GM20000 (cell line): ENCODE data around the gene AFG3L2.

Experiments used
- DNase-seq: peaks from one replicate; pipeline ENCODE4 v3.0.0; 2012; ENCODE audit warnings: low spot score
- TF ChIP-seq, protein P1 (sequence below): IDR thresholded peaks from 2 replicates; pipeline ENCODE4 v1.5.1; 2012; ENCODE audit warnings: mild to moderate bottlenecking, control low read depth; ENCODE audit errors: extremely low read depth, missing control alignments

AFG3L2 gene

DNA sequence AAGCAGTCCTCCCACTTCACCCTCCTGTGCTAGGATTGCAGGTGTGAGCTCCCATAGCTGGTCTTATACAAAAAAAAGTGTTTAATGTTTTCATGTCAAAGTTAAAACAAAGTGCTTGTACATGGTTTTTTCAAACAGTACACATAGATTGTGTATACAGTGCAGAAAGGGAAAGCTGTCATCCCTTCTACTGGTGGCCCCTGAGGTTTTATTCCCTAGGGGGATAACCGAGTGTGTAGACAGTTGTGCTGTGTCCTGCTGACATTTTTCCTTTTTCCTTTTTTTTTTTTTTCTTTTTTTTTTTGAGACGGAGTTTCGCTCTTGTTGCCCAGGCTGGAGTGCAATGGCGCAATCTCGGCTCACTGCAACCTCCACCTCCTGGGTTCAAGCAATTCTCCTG lies 58.2 kb downstream of the AFG3L2 start:
- TF ChIP-seq, protein P1, sequence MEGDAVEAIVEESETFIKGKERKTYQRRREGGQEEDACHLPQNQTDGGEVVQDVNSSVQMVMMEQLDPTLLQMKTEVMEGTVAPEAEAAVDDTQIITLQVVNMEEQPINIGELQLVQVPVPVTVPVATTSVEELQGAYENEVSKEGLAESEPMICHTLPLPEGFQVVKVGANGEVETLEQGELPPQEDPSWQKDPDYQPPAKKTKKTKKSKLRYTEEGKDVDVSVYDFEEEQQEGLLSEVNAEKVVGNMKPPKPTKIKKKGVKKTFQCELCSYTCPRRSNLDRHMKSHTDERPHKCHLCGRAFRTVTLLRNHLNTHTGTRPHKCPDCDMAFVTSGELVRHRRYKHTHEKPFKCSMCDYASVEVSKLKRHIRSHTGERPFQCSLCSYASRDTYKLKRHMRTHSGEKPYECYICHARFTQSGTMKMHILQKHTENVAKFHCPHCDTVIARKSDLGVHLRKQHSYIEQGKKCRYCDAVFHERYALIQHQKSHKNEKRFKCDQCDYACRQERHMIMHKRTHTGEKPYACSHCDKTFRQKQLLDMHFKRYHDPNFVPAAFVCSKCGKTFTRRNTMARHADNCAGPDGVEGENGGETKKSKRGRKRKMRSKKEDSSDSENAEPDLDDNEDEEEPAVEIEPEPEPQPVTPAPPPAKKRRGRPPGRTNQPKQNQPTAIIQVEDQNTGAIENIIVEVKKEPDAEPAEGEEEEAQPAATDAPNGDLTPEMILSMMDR: no peak
- DNase-seq: no peak

DNA sequence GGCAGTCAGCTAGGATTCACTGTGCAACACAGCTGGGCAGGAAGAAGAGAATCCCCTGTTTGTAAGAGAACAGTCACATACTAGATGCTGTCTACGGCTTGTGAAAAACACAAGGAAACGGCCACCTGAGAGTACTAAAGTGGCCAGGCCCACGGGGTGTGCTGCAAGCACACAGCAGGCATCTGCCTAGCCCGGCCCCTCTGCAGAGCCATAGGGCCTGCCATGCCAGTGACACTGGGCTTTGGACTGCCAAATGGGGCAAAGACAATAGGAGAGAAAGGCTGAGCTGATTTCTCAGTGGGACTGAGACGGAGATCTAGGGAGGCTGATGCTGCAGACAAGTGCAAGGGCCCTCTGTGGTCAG lies 58.7 kb downstream of the AFG3L2 start:
- no peak for DNase-seq
- TF ChIP-seq, protein P1: no peak

DNA sequence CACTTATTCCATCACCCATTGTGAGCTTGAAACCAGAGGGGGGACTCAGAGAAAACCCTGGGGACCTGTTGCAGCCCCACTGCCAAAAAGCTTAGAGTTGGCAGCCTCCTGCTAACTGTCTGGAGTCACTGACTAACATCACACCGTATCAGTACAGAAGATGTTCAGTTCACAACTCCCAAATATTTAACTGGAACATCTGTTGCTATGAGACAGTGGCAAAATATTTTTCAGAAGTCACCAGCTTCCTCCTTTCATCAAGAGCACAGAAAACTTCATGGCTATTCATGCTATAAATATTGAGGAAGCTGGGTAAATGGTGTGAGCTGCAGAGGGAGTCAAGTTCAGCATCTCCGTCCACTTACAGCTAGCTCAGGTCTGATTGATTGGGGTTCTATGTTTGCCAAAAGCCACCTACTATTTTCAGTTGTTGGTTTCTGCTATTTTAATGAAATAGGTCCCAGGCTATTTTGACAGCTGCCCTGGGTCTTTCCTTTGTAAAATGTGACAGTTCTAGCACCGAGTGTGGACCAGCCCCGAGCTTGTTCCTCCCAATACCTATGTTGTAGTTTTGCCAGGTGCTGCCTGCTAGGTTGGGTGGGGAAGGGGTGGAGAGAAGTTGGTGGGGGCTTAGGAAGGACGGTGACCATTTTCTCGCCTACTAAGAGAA lies 59.2 kb downstream of the AFG3L2 start:
- DNase-seq: no peak

DNA sequence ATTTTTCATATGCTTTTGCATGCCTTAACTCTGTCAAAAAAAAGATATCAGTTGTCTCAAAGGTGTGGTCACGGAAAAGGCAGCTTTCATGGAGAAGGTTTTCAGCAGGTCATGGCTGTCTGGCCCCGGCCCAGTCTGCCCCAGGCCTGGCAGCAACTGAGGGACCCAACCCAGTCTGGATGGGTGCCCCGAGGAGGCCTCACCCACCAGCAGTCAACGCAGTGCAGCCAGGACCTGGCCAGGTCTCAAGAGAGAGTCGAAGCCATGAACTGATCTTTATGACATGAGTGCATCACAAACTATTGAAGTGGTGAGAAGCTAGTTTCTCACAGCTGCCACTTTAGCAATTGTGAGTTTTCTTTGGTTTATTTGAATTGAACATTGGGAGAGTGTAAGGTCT lies 61.1 kb downstream of the AFG3L2 start:
- TF ChIP-seq, protein P1: no peak
- DNase-seq: no peak

More for the DNA sequence above, 59.2 kb downstream of the AFG3L2 start:
- TF ChIP-seq, protein P1: no peak

DNA sequence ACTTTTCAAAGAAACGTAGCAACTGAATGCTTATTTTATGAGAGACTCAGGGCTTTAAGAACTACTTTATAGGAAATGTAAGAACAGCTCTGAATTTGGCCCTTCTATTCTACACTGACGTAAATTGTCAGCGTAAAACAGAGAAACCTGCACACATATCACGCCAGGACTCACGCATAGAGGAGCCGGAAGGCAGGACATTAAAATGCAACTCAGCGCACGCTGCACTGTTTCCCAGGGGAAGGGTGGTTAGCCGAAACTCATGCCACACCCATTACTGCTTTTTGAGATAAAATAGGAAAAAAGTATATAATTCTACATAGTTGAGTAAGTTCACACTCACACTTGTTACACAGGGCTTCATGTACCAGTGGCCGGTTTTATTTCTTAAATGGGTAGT lies 61.5 kb downstream of the AFG3L2 start:
- TF ChIP-seq, protein P1: no peak
- DNase-seq: no peak

DNA sequence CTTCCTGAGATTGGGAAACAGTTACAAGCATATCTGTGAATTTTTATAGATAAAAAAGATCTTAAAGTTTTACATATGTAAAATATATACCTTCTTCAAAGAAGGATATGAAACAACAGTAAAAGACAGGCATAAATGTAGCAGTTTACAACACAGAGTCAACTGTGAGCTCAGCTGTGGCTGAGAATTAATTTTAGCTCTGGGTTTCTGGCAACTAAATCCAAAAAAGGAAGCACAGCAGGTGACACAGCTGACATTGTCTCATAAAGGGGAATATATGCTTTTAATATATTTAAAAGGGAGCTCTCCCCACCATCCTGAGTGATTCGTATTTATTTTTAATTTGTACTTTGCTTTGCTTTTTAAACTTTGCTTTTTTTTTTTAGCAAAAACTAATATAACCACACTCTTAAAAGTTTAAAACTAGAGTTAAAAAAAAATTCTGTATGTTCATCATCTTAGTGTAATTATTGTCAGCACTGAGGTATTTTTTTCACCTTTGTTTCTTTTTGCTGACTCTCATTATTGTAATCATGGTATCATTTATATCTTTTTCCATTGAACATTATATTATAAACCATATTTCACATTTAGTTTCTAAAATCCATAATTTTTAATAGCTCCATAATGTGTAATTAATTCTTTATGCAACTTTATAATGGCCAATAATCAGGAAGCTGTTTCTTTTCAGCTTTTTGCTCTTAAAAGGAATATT lies 62.3 kb downstream of the AFG3L2 start:
- no peak for DNase-seq
- TF ChIP-seq, protein P1: no peak

DNA sequence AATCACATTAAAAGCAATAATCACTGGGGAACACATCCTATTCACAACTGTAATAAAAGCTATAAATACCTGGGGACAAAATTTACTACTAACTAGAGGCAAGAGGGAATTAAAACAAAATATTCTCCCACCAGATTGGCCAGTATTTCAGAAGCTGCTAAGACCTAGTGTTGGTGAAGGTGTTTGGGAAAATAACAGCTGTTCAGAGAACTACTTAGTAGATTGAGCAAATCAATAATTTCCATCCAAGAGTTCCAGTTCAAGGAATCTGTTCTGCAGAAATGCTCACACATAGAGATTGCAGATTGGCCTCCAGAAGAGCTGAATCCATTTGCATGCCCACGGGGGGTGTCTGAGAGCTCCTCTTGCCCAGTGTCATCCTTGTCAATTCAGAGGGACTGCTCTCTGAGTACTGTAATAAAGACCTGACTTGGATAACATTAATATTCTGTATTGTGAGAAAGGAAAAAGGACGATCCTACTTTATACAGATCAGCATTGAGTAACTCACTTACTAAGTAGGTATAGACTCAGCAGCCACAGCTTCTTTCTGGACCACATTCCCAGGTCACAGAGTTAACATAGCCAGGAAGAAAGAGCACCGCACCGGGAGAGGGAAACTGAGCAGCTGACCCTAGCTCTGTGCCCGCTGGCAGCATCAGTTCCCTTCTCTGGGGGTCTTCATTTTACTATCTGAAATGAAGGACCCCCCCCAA lies 63.3 kb downstream of the AFG3L2 start:
- TF ChIP-seq, protein P1: no peak
- no peak for DNase-seq
